ENCODE data around the gene UPK1A.

Gene UPK1A

DNA sequence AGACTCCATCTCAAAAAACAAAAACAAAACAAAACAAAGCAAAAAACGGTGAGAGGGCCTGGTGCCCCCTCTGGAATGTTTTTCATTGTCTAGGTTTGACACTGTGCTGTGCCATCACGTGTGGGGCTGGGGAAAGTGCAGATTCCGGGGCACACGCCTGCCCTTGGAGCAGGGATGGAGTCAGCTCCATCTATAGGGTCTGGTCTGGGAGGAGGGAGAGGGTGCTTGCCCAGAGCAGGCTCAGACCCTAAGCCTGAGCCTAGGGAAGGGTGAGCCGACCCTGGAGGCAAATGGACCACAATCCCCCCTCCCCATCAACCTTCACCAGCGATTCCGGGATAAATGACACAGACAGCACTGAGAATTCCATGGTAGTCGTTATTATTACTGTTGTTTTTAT is 27.1 kb downstream of the UPK1A start:
- no peak for DNase-seq (ENCODE audit: low read depth)

DNA sequence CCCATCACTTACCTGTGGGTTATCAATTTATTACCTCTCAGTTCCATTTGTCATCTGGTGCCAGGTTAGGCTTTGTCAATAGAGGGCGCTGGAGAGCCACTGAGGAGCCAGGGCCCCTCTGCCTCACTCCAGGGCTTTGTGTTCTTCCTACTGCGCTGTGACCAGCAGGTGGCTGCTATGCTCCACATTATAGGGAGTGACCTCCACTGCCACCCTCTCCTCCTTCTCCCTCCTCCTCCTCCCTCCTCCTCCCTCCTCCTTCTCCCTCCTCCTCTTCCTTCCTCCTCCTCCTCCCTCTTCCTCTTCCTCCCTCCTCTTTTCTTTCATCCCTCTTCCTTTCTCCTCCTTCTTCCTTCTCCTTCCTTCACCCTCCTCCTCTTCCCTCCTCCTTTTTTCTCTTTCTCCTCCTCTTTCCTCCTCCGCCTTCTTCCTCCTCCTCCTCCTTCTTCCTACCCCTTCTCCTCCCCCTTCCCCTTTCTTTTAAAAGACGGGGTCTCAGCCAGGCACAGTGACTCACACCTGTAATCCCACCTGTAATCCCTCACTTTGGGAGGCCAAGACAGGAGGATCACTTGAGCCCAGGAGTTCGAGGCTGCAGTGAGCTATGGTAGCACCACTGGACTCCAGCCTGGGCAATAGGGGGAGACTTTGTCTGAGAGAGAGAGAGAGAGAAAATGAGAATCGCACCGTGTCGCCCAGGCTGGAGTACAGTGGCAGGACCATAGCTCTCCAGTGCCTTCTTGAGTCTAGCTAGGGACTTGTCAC is 27.7 kb downstream of the UPK1A start:
- peak; percentile 85 for DNase-seq (ENCODE audit: low read depth)

GRCh38 chr19:35695895-35696422 is 29.6 kb downstream of the UPK1A start:
- no peak for DNase-seq (ENCODE audit: low read depth)

GRCh38 chr19:35696835-35697234 is 30.5 kb downstream of the UPK1A start:
- no peak for DNase-seq (ENCODE audit: low read depth)

- DNase-seq (ENCODE audit: low read depth): peak; percentile 89
Measured at GRCh38 chr19:35702223-35703012, 36.1 kb downstream of the UPK1A start.

DNA sequence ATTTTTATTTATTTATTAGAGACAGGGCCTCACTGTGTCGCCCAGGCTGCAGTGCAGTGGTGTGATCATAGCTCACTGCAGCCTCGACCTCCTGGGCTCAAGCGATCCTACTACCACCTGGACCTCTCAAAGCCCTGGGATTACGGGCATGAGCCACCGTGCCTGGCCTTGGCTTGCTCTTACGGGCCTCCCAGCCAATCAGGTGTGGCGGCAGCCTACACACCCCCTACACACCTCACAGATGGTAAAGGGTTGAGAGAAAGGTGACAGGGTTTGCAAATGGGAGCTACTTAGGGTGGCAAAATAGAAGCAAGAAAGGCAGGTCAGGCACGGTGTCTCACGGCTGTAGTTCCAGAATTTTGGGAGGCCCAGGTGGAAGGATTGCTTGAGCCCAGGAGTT is 37.0 kb downstream of the UPK1A start:
- no peak for DNase-seq (ENCODE audit: low read depth)

DNA sequence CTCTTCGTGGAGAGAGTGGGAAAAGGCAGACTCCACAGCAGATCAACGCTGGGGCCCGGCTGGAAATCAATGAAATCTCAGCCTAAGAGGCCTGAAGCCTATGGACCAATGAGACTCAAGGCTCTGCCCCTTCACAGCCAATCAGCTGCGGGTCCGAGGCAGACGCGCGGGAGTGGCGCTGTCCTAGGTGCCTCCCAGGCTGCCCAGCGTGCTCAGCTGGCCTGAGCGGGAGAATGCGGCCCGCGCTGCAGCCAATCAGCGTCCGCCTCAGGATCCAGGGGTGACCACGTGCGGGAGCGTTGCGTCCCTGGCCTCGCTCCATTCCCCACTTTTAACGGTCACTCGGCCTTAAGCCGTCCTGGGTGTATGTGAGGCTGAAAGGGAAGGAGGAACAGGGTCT is 37.9 kb downstream of the UPK1A start, which contains the start of gene ZBTB32:
ZBTB32 (plus strand) TSS at position 341 of the 400 bp plus-strand sequence. CDS start 10,069 bp downstream, outside the sequence.
- no peak for DNase-seq (ENCODE audit: low read depth)

DNA sequence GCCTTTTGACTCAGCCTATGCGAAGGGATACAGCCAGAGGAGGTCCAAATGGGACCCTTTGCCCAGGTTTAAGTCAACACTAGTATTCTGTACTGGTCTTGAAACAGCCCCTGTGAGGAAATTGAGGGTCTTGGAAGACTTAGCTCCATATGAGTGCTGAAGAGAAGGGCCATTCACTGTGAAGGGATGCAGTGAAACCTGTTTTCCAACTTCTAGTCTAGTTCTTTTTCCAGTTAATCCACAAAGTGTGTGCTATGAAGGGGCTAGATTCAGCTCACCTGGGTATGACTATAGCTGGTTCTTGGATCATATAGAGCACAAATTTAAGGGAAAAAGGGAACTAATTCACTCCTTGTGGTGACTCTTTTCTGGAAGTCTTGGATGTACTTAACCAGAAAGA is 42.1 kb downstream of the UPK1A start:
- no peak for DNase-seq (ENCODE audit: low read depth)

GRCh38 chr19:35710784-35711723 is 44.7 kb downstream of the UPK1A start:
- DNase-seq (ENCODE audit: low read depth): peak; percentile 67

DNA sequence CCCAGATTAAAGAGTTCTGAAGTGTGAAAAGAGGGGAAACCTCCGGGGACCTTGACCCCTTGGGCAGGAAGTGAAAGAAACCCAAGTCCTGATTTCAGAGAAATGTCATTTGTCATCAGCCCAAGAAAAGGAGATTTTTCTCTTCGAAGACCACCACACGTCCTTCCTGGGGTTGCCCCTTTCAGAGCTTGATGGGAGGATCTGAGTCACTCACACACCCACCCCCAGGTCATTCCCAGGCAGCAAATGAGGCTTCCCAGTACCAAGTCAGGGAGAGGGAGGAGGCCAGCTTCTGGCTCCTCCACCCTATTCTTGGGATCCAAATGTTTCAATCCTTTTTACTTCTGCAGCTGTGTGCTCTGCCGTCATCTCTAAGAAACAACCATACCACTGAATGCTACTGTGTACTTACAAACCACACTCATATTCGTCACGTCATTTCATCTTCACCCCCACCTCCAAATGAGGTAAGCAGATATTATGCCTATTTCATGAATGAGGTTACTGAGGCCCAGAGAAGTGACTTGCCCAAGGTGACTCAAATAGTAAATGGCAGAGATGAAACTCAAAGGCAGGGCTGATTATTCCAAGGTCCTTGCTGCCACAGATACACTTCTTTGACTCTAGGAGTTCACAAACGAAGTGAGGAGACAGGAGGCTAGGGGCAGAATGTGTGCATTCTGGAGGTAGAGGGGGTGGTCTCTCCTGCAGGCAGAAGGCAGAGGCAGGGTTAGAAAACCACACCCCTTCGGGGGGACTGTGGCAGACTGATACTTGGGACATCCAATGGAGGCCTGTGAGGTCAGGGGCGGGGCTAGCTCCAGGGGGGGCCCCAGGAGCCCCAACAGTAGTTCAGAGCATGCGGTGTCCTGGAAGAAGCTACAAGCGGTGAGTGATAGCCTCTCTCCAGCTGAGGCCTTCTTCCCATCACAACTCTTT is 46.5 kb downstream of the UPK1A start:
- peak; percentile 80 for DNase-seq (ENCODE audit: low read depth)

DNA sequence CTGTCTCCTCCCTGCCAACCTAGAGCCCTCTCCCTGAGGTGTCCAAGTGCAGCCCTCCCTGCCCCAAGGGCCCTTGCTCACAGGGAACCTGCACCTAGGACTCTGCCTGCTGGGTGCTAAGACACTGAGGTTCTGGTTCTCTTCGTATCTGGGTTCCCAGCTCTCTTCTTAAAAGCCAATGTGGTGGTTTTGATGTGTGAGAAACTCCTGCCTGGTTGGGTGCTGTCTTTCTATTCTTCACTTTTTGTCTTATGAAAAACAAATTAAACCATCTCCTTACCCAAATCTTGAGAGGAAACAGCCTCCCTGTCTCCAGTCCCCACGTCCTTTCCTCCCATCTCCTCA is 47.2 kb downstream of the UPK1A start:
- no peak for DNase-seq (ENCODE audit: low read depth)

DNA sequence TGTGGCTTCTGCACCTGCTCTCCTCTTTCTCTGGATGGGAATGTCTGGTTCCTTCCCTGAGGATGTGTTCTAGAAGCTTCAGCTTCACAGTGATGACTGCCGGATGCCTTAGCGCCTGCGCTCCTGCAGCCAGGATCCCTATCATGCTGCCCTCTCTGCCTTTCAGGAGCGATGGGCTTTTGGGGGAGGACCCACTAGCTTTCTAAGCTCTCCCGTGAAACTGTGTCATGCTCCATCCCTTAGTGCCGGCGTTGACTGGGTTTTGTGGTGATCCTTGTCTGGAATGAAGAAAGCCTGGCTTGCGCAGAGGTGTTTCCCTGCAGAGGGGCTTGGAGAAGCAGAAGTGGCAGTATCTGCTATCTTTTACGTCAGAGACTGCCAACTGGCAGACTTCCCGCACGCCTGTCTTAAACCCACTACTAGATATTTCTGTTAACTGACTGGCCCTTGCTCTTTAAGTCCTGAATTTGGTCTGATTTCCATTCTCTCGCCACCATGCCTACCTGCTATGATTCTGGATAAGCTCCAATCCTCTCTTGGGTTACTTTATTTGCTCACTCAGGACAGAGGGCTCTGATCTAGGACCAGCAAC is 47.7 kb downstream of the UPK1A start:
- no peak for DNase-seq (ENCODE audit: low read depth)

- DNase-seq (ENCODE audit: low read depth): no peak
Measured at GRCh38 chr19:35714601-35715354, 48.5 kb downstream of the UPK1A start.

DNA sequence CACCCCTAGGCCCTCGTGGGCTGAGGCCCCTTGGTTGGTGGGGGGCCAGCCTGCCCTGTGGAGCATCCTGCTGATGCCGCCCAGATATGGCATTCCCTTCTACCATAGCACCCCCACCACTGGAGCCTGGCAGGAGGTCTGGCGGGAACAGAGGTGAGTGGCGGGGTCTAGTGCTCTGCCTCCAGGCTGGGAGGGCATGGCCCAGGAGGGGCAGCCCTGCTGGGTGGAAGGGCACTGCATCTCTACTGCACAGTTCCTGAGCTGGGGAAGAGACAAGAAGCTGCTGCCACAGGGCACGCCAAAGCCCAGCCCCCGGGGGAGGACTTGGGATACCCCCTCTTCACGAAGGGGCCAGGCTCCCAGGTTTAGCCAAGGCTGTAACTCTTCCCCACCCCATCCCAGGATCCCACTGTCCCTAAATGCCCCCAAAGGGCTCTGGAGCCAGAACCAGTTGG is 49.1 kb downstream of the UPK1A start:
- DNase-seq (ENCODE audit: low read depth): no peak

DNA sequence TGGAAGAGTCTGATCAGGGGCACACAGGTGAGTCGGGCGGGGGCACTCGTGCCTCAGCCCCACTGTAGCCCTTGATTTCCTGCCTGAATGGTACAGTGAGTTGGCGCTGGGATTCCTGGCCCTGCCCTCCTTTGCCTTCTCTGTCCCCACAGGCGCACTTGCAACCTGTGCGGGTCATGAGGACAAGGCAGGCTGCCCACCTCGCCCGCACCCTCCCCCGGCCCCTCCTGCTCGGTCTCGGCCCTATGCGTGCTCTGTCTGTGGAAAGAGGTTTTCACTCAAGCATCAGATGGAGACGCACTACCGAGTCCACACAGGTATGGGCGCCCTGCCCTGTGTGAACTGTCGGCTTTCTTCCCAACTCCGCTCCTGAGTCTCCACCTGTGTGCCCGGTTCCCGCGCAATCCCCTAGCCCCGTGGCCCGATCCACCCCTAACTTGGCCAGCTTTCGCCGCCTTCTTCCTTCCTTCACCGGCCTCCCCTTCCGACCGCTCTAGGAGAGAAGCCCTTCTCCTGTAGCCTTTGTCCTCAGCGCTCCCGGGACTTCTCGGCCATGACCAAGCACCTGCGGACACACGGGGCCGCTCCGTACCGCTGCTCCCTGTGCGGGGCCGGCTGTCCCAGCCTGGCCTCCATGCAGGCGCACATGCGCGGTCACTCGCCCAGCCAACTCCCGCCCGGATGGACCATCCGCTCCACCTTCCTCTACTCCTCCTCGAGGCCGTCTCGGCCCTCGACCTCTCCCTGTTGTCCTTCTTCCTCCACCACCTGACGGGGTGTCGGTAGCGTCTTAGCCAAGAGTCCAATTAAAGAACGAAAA is 49.9 kb downstream of the UPK1A start:
- DNase-seq (ENCODE audit: low read depth): no peak

GRCh38 chr19:35716801-35717664 is 50.7 kb downstream of the UPK1A start:
- DNase-seq (ENCODE audit: low read depth): peak; percentile 71

GRCh38 chr19:35717665-35718344 is 51.5 kb downstream of the UPK1A start, which contains the start of gene KMT2B:
KMT2B (plus strand) TSS chr19:35718003; CDS start chr19:35718019, 16 bp downstream.
- DNase-seq (ENCODE audit: low read depth): peak; percentile 97
